ENCODE data around the gene CLN3.

DNA sequence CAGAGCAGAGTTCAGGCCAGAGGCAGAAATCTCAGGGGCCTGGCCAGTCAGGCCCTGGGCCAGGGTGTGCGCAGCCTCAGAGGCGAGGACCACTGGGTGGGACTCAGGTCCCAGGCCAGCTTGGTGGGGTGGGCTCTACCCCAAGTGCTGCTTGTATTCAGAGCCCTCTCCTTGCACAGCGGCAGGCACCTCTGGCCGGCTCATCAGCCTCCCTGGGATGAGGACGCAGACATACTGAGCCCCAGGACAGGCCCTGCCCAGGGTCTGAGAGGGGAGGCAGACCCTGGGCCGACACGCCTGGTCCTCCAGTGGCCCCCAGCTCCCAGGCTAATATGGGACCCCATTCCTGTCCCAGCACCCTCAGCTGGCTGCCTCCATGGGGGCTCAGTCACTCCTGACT is 22.4 kb upstream of the CLN3 start:
- no peak for TF ChIP-seq CHD2 (IDR thresholded peaks at IDR 0.05; ENCODE audit: low read depth, low read length)
- TF ChIP-seq ZBTB7B (CRISPR knock-in tag; IDR thresholded peaks at IDR 0.05) = no peak
- TF ChIP-seq, protein P1, sequence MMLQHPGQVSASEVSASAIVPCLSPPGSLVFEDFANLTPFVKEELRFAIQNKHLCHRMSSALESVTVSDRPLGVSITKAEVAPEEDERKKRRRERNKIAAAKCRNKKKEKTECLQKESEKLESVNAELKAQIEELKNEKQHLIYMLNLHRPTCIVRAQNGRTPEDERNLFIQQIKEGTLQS (CRISPR knock-in tag; IDR thresholded peaks at IDR 0.05) = no peak
- TF ChIP-seq CHD4 (IDR thresholded peaks at IDR 0.05; ENCODE audit: borderline replicate concordance, low read length) = no peak
- TF ChIP-seq RBM22 (optimal IDR thresholded peaks at IDR 0.05; ENCODE audit: low read length) = no peak
- TF ChIP-seq POLR2AphosphoS2 (IDR thresholded peaks at IDR 0.05; ENCODE audit: low read depth, low read length) = no peak
- TF ChIP-seq, protein P2, sequence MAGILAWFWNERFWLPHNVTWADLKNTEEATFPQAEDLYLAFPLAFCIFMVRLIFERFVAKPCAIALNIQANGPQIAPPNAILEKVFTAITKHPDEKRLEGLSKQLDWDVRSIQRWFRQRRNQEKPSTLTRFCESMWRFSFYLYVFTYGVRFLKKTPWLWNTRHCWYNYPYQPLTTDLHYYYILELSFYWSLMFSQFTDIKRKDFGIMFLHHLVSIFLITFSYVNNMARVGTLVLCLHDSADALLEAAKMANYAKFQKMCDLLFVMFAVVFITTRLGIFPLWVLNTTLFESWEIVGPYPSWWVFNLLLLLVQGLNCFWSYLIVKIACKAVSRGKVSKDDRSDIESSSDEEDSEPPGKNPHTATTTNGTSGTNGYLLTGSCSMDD (CRISPR knock-in tag; IDR thresholded peaks at IDR 0.05) = no peak
- TF ChIP-seq EHMT2 (IDR thresholded peaks at IDR 0.05; ENCODE audit: borderline replicate concordance, low read depth, low read length) = no peak
- TF ChIP-seq NCOA5 (CRISPR knock-in tag; IDR thresholded peaks at IDR 0.05) = no peak
- no peak for TF ChIP-seq POLR2A (IDR thresholded peaks at IDR 0.05; ENCODE audit: insufficient read depth in 1 of 2, low read depth in 2 of 2, low read length in 2 of 2)
- TF ChIP-seq HNRNPLL (IDR thresholded peaks at IDR 0.05; ENCODE audit: low read depth, low read length, poor library complexity, severe bottlenecking) = no peak

Data from HepG2 (cell line).